NCI-H1417 treated with DMSO at 0.1 percent for 48 hours (cell line): Measurements from ENCODE around the gene METTL21A.
"Not testable (repeated sequence)": the region's sequence is repeated elsewhere in the genome, so short reads cannot be mapped to it uniquely, and the experiment has no call there.

ENCODE experiments used
- DNase-seq: peaks from one replicate; lab custom pipeline; 2025; lab: John Stamatoyannopoulos, UW

METTL21A gene

GRCh38 chr2:207625014-207625907 lies at the start of gene METTL21A:
METTL21A (minus strand) TSS chr2:207625394; CDS start chr2:207624375, 1,019 bp downstream.
- DNase-seq = peak; percentile 67

GRCh38 chr2:207674826-207675225 lies 49.6 kb upstream of the METTL21A start:
- no peak for DNase-seq

GRCh38 chr2:207674266-207674774 lies 49.1 kb upstream of the METTL21A start:
- no peak for DNase-seq

GRCh38 chr2:207673431-207673830 lies 48.2 kb upstream of the METTL21A start:
- no peak for DNase-seq

- no peak for DNase-seq
Measured at GRCh38 chr2:207670887-207671286, 45.7 kb upstream of the METTL21A start.

GRCh38 chr2:207663870-207664545 lies 38.8 kb upstream of the METTL21A start:
- peak; percentile 14 for DNase-seq

- DNase-seq = no peak
Measured at GRCh38 chr2:207662203-207662602, 37.0 kb upstream of the METTL21A start.

GRCh38 chr2:207660994-207661393 lies 35.8 kb upstream of the METTL21A start:
- no peak for DNase-seq

- DNase-seq = no peak
Measured at GRCh38 chr2:207658156-207658555, 33.0 kb upstream of the METTL21A start.

GRCh38 chr2:207655000-207655399 lies 29.8 kb upstream of the METTL21A start:
- DNase-seq = no peak

GRCh38 chr2:207646582-207646981 lies 21.4 kb upstream of the METTL21A start:
- DNase-seq = not testable (repeated sequence)

GRCh38 chr2:207643892-207644291 lies 18.7 kb upstream of the METTL21A start:
- no peak for DNase-seq

- no peak for DNase-seq
Measured at GRCh38 chr2:207640661-207641060, 15.5 kb upstream of the METTL21A start.

- DNase-seq = no peak
Measured at GRCh38 chr2:207640160-207640559, 15.0 kb upstream of the METTL21A start.

GRCh38 chr2:207639288-207639687 lies 14.1 kb upstream of the METTL21A start:
- DNase-seq = not testable (repeated sequence)

- DNase-seq = no peak
Measured at GRCh38 chr2:207635468-207636200, 10.4 kb upstream of the METTL21A start.

GRCh38 chr2:207633686-207634085 lies 8.5 kb upstream of the METTL21A start:
- no peak for DNase-seq

GRCh38 chr2:207632575-207633493 lies 7.6 kb upstream of the METTL21A start:
- no peak for DNase-seq

GRCh38 chr2:207630491-207630890 lies 5.3 kb upstream of the METTL21A start:
- no peak for DNase-seq

- no peak for DNase-seq
Measured at GRCh38 chr2:207629553-207629952, 4.4 kb upstream of the METTL21A start.
